Karpas-422 (cell line): Measurements from ENCODE around the gene ZNF561. TPM values are rescaled to one million over a fixed set of nuclear protein-coding genes. Genes with fewer than 3 reads are reported as not detected.
A peak's percentile ranks its signal among the peaks of the same experiment; 100 is the strongest.
"Not testable (repeated sequence)": the region's sequence is repeated elsewhere in the genome, so short reads cannot be mapped to it uniquely, and the experiment has no call there.

Source experiments
- DNase-seq: peaks from one replicate; pipeline ENCODE4 v3.0.0-alpha.2; 2015
- H2AFZ ChIP-seq: fragments of 200-600 bp; sonication (generic); 2 replicates; pipeline ENCODE4 v1.6.1; 2014; ENCODE audit warnings: antibody characterized with exemption, low read length, mixed read lengths
- H3K27ac ChIP-seq: fragments of 200-600 bp; sonication (generic); 2 replicates; pipeline ENCODE4 v1.5.1; 2014; ENCODE audit warnings: mild to moderate bottlenecking, low read length, moderate library complexity
- H3K27me3 ChIP-seq: fragments of 200-600 bp; sonication (generic); 2 replicates; pipeline ENCODE4 v1.6.1; 2014; ENCODE audit warnings: low read length, mixed read lengths
- H3K36me3 ChIP-seq: fragments of 200-600 bp; sonication (generic); 2 replicates; pipeline ENCODE4 v1.6.1; 2014; ENCODE audit warnings: low read length, mixed read lengths; ENCODE audit not compliant: insufficient read depth
- H3K4me1 ChIP-seq: fragments of 200-600 bp; sonication (generic); 2 replicates; pipeline ENCODE4 v1.6.1; 2014; ENCODE audit warnings: mild to moderate bottlenecking, low read length, mixed read lengths
- H3K4me2 ChIP-seq: fragments of 200-600 bp; sonication (generic); 2 replicates; pipeline ENCODE4 v1.6.1; 2014; ENCODE audit warnings: low read length, low read depth, mild to moderate bottlenecking; ENCODE audit not compliant: poor library complexity, severe bottlenecking
- H3K4me3 ChIP-seq: fragments of 200-600 bp; sonication (generic); 2 replicates; pipeline ENCODE4 v1.5.1; 2014; ENCODE audit warnings: mild to moderate bottlenecking, antibody characterized with exemption, low read length, mixed read lengths
- H3K79me2 ChIP-seq: fragments of 200-600 bp; sonication (generic); 2 replicates; pipeline ENCODE4 v1.6.1; 2014; ENCODE audit warnings: mild to moderate bottlenecking, low read length, mixed read lengths
- H3K9ac ChIP-seq: fragments of 200-600 bp; sonication (generic); 2 replicates; pipeline ENCODE4 v1.6.0; 2014; ENCODE audit warnings: low read length
- H3K9me2 ChIP-seq: fragments of 200-600 bp; sonication (generic), shearing (Covaris generic); replicated peaks from 2 replicates; pipeline ENCODE4 v1.6.0; 2014; ENCODE audit warnings: mild to moderate bottlenecking, low read length, moderate library complexity; ENCODE audit not compliant: insufficient read depth
- H3K9me3 ChIP-seq: fragments of 300-700, 200-600 bp; sonication (generic); 2 replicates; pipeline ENCODE4 v1.6.1; 2014; ENCODE audit warnings: low read length, mixed read lengths
- H4K20me1 ChIP-seq: fragments of 200-600 bp; sonication (generic); 2 replicates; pipeline ENCODE4 v1.6.1; 2014; ENCODE audit warnings: mild to moderate bottlenecking, antibody characterized with exemption, low read length, low read depth; ENCODE audit not compliant: insufficient read depth
- total RNA-seq: library from RNA; depleted of rRNA; stranded (reverse); fragments of >200 nt; shearing (Covaris generic); gene quantifications from 2 replicates; pipeline ENCODE4 v1.2.3, GENCODE V29; 2014; ENCODE audit warnings: low replicate concordance; rRNA removed

ZNF561 gene
- total RNA-seq, result 16.1 and 35.2 TPM in 2 replicates

- Histone ChIP-seq H3K4me3 (peak within 1 kb of the TSS; percentile 91), H2AFZ (peak within 1 kb of the TSS; percentile 93), H4K20me1 (no peaks in the 10 kb centered on the region), H3K4me2 (peak within 1 kb of the TSS; percentile 77), H3K27me3 (no peaks in the 10 kb centered on the region), H3K9ac (peak within 1 kb of the TSS; percentile 91), H3K36me3 (peaks cover 27% of the 10 kb centered on the region), H3K4me1 (peaks cover 16% of the 10 kb centered on the region), H3K79me2 (peaks cover 42% of the 10 kb centered on the region), H3K9me2 (no peaks in the 10 kb centered on the region), H3K27ac (peak within 1 kb of the TSS; percentile 72), H3K9me3 (no peaks in the 10 kb centered on the region)
- DNase-seq, result peak; percentile 95
These were observed at the start of gene ZNF561 for GRCh38 chr19:9621156-9622037. ZNF561 (minus strand) TSS chr19:9621232; CDS start chr19:9619456, 1,776 bp downstream.

- H4K20me1 ChIP-seq, result no peaks in the 10 kb centered on the region
- H3K4me1 ChIP-seq, result no peaks in the 10 kb centered on the region
- no peaks in the 10 kb centered on the region for H3K9me2 ChIP-seq
- peaks cover 100% of the 10 kb centered on the region for H3K79me2 ChIP-seq
- no peaks in the 10 kb centered on the region for H3K27me3 ChIP-seq
- peaks cover 34% of the 10 kb centered on the region for H3K9me3 ChIP-seq
- H3K27ac ChIP-seq, result no peak overlapping the region
- no peak for DNase-seq
- H2AFZ ChIP-seq, result no peak overlapping the region
- no peak overlapping the region for H3K4me3 ChIP-seq
- H3K4me2 ChIP-seq, result no peak overlapping the region
- no peak overlapping the region for H3K9ac ChIP-seq
- peaks cover 81% of the 10 kb centered on the region for H3K36me3 ChIP-seq
These were observed 47.5 kb upstream of the ZNF561 start for GRCh38 chr19:9668544-9668943.

GRCh38 chr19:9667898-9668297, 46.9 kb upstream of the ZNF561 start:
- peaks cover 100% of the 10 kb centered on the region for H3K79me2 ChIP-seq
- no peak for DNase-seq
- no peaks in the 10 kb centered on the region for H3K27me3 ChIP-seq
- H3K36me3 ChIP-seq, result peaks cover 75% of the 10 kb centered on the region
- no peaks in the 10 kb centered on the region for H3K4me1 ChIP-seq
- H3K9me3 ChIP-seq, result peaks cover 28% of the 10 kb centered on the region
- no peak overlapping the region for H3K9ac ChIP-seq
- H3K4me3 ChIP-seq, result no peak overlapping the region
- no peak overlapping the region for H3K27ac ChIP-seq
- no peak overlapping the region for H3K4me2 ChIP-seq
- no peaks in the 10 kb centered on the region for H3K9me2 ChIP-seq
- H4K20me1 ChIP-seq, result no peaks in the 10 kb centered on the region
- no peak overlapping the region for H2AFZ ChIP-seq

- H3K9me3 ChIP-seq, result 0 out of 2 replicates have a peak, but pooled peaks cover 6% of the 10 kb centered on the region
- peaks cover 61% of the 10 kb centered on the region for H3K36me3 ChIP-seq
- DNase-seq, result no peak
- no peak overlapping the region for H3K27ac ChIP-seq
- H3K79me2 ChIP-seq, result peaks cover 73% of the 10 kb centered on the region
- no peaks in the 10 kb centered on the region for H3K27me3 ChIP-seq
- no peak overlapping the region for H3K4me2 ChIP-seq
- no peak overlapping the region for H3K4me3 ChIP-seq
- no peaks in the 10 kb centered on the region for H3K4me1 ChIP-seq
- H3K9ac ChIP-seq, result no peak overlapping the region
- H3K9me2 ChIP-seq, result no peaks in the 10 kb centered on the region
- H2AFZ ChIP-seq, result no peak overlapping the region
- H4K20me1 ChIP-seq, result no peaks in the 10 kb centered on the region
These were observed 37.7 kb upstream of the ZNF561 start for GRCh38 chr19:9658769-9659168.

GRCh38 chr19:9653066-9653555, 32.1 kb upstream of the ZNF561 start:
- H3K9ac ChIP-seq, H2AFZ ChIP-seq, H3K9me2 ChIP-seq, H3K27ac ChIP-seq, DNase-seq, H3K4me1 ChIP-seq, H3K4me3 ChIP-seq, H3K27me3 ChIP-seq, H4K20me1 ChIP-seq, H3K9me3 ChIP-seq, H3K4me2 ChIP-seq: not testable (repeated sequence)
- Histone ChIP-seq H3K79me2 (peaks cover 71% of the 10 kb centered on the region), H3K36me3 (peaks cover 84% of the 10 kb centered on the region)

- not testable (repeated sequence) for H3K9me3 ChIP-seq, H3K4me1 ChIP-seq, DNase-seq, H3K27me3 ChIP-seq, H3K4me2 ChIP-seq, H2AFZ ChIP-seq, H3K9ac ChIP-seq, H4K20me1 ChIP-seq, H3K4me3 ChIP-seq, H3K9me2 ChIP-seq, H3K27ac ChIP-seq
- Histone ChIP-seq H3K79me2 (peaks cover 74% of the 10 kb centered on the region), H3K36me3 (peaks cover 75% of the 10 kb centered on the region)
These were observed 30.4 kb upstream of the ZNF561 start for GRCh38 chr19:9651464-9651863.

GRCh38 chr19:9650345-9650744, 29.3 kb upstream of the ZNF561 start:
- Histone ChIP-seq H3K79me2 (peaks cover 70% of the 10 kb centered on the region), H3K36me3 (peaks cover 64% of the 10 kb centered on the region)

GRCh38 chr19:9645472-9645871, 24.4 kb upstream of the ZNF561 start:
- DNase-seq, result peak; percentile 51
- Histone ChIP-seq H3K4me2 (no peak overlapping the region), H2AFZ (no peak overlapping the region), H3K9ac (no peak overlapping the region), H3K27ac (no peak overlapping the region), H4K20me1 (no peaks in the 10 kb centered on the region), H3K79me2 (peaks cover 26% of the 10 kb centered on the region), H3K4me1 (no peaks in the 10 kb centered on the region), H3K27me3 (no peaks in the 10 kb centered on the region), H3K9me3 (no peaks in the 10 kb centered on the region), H3K4me3 (no peak overlapping the region), H3K36me3 (peaks cover 17% of the 10 kb centered on the region), H3K9me2 (no peaks in the 10 kb centered on the region)

More at GRCh38 chr19:9650345-9650744, 29.3 kb upstream of the ZNF561 start:
- Histone ChIP-seq H3K4me3 (no peak overlapping the region), H4K20me1 (no peaks in the 10 kb centered on the region), H3K9me2 (no peaks in the 10 kb centered on the region), H2AFZ (no peak overlapping the region), H3K4me2 (no peak overlapping the region), H3K27ac (no peak overlapping the region), H3K9me3 (peaks cover 8% of the 10 kb centered on the region; the same call in 1 of the 2 replicates), H3K9ac (no peak overlapping the region), H3K27me3 (no peaks in the 10 kb centered on the region), H3K4me1 (no peaks in the 10 kb centered on the region)
- no peak for DNase-seq
